ENCODE measurements around the gene COL6A1. TPM values are rescaled to one million over a fixed set of nuclear protein-coding genes. Genes with fewer than 3 reads are reported as not detected.

COL6A1 gene
- total RNA-seq, 2 experiments from 2014 or later, result not detected

- CTCF ChIA-PET (ENCODE audit: unreplicated experiment), result no interaction called here
- Histone ChIP-seq H3K79me2 (ENCODE audit: insufficient read depth, low read depth, low read length) (no peaks in the 10 kb centered on the region), H4K20me1 (ENCODE audit: insufficient read depth, low read length) (no peaks in the 10 kb centered on the region), H3K4me3 (ENCODE audit: low read depth, low read length, poor library complexity, severe bottlenecking) (no peak overlapping the region), H3K36me3 (ENCODE audit: insufficient read depth, low read length) (no peaks in the 10 kb centered on the region), H3K4me2 (ENCODE audit: low read length) (no peak overlapping the region), H3K4me1 (ENCODE audit: insufficient read depth, low read length, poor library complexity, severe bottlenecking) (no peaks in the 10 kb centered on the region), H2AFZ (ENCODE audit: low read length) (no peak overlapping the region), H3K9me3 (ENCODE audit: low read length) (no peaks in the 10 kb centered on the region), H3K27ac (ENCODE audit: low read depth, low read length, poor library complexity, severe bottlenecking) (no peak overlapping the region), H3K9me2 (ENCODE audit: insufficient read depth, low read length) (no peaks in the 10 kb centered on the region)
- no peak for TF ChIP-seq EZH2phosphoT487 (IDR thresholded peaks at IDR 0.05; ENCODE audit: borderline replicate concordance, low read depth, low read length)
- TF ChIP-seq CTCF (conservative IDR thresholded peaks at IDR 0.05; ENCODE audit: low read length), result no peak
- POLR2A ChIA-PET, result no interaction called here
- intact Hi-C loops (cut with micrococcal nuclease; ENCODE audit: unreplicated experiment), result no loop called here
- no TSS peak for BruUV-seq (replicated peaks)
- DNase-seq (ENCODE audit: low spot score), result no peak
Measured at GRCh38 chr21:45939521-45940045, 42.0 kb upstream of the COL6A1 start.

GRCh38 chr21:45940091-45940490 is 41.5 kb upstream of the COL6A1 start:
- H3K27ac ChIP-seq (ENCODE audit: low read depth, low read length, poor library complexity, severe bottlenecking), result no peak overlapping the region
- ChIA-PET POLR2A (no interaction called here), CTCF (ENCODE audit: unreplicated experiment) (no interaction called here)
- intact Hi-C loops (cut with micrococcal nuclease; ENCODE audit: unreplicated experiment), result no loop called here
- no peak overlapping the region for H3K4me3 ChIP-seq (ENCODE audit: low read depth, low read length, poor library complexity, severe bottlenecking)
- no peaks in the 10 kb centered on the region for H3K79me2 ChIP-seq (ENCODE audit: insufficient read depth, low read depth, low read length)
- TF ChIP-seq EZH2phosphoT487 (IDR thresholded peaks at IDR 0.05; ENCODE audit: borderline replicate concordance, low read depth, low read length) (no peak), CTCF (conservative IDR thresholded peaks at IDR 0.05; ENCODE audit: low read length) (no peak)
- no peaks in the 10 kb centered on the region for H3K36me3 ChIP-seq (ENCODE audit: insufficient read depth, low read length)
- H3K4me2 ChIP-seq (ENCODE audit: low read length), result no peak overlapping the region
- no peak overlapping the region for H2AFZ ChIP-seq (ENCODE audit: low read length)
- H3K4me1 ChIP-seq (ENCODE audit: insufficient read depth, low read length, poor library complexity, severe bottlenecking), result no peaks in the 10 kb centered on the region
- no peaks in the 10 kb centered on the region for H3K9me2 ChIP-seq (ENCODE audit: insufficient read depth, low read length)
- no TSS peak for BruUV-seq (replicated peaks)
- DNase-seq (ENCODE audit: low spot score), result no peak
- H4K20me1 ChIP-seq (ENCODE audit: insufficient read depth, low read length), result no peaks in the 10 kb centered on the region
- no peaks in the 10 kb centered on the region for H3K9me3 ChIP-seq (ENCODE audit: low read length)

- POLR2A ChIA-PET, result no interaction called here
- intact Hi-C loops (cut with micrococcal nuclease; ENCODE audit: unreplicated experiment), result no loop called here
- Histone ChIP-seq H3K9me3 (ENCODE audit: low read length) (no peaks in the 10 kb centered on the region), H2AFZ (ENCODE audit: low read length) (no peak overlapping the region), H3K79me2 (ENCODE audit: insufficient read depth, low read depth, low read length) (no peaks in the 10 kb centered on the region), H3K4me2 (ENCODE audit: low read length) (no peak overlapping the region), H3K4me1 (ENCODE audit: insufficient read depth, low read length, poor library complexity, severe bottlenecking) (no peaks in the 10 kb centered on the region), H3K36me3 (ENCODE audit: insufficient read depth, low read length) (no peaks in the 10 kb centered on the region), H3K27ac (ENCODE audit: low read depth, low read length, poor library complexity, severe bottlenecking) (no peak overlapping the region), H3K4me3 (ENCODE audit: low read depth, low read length, poor library complexity, severe bottlenecking) (no peak overlapping the region), H4K20me1 (ENCODE audit: insufficient read depth, low read length) (no peaks in the 10 kb centered on the region), H3K9me2 (ENCODE audit: insufficient read depth, low read length) (no peaks in the 10 kb centered on the region)
- no peak for DNase-seq (ENCODE audit: low spot score)
- no TSS peak for BruUV-seq (replicated peaks)
- TF ChIP-seq EZH2phosphoT487 (IDR thresholded peaks at IDR 0.05; ENCODE audit: borderline replicate concordance, low read depth, low read length), result no peak
- CTCF ChIA-PET (ENCODE audit: unreplicated experiment), result no interaction called here
Measured at GRCh38 chr21:45940621-45941337, 40.8 kb upstream of the COL6A1 start.
